Common myeloid progenitor, CD34-positive (primary cell): Measurements from ENCODE around the gene ATP5F1C. TPM values are rescaled to one million over a fixed set of nuclear protein-coding genes. Genes with fewer than 3 reads are reported as not detected.
A peak's percentile ranks its signal among the peaks of the same experiment; 100 is the strongest.
"Not testable (repeated sequence)": the region's sequence is repeated elsewhere in the genome, so short reads cannot be mapped to it uniquely, and the experiment has no call there.

Source experiments
- CTCF ChIA-PET: fragments of 350-600 bp; sonication (Branson Sonifier 250); formaldehyde crosslinking; loops from one replicate; lab custom pipeline; 2021; ENCODE audit warnings: antibody characterized with exemption; lab: Charles Lee
- POLR2A ChIA-PET: fragments of 350-600 bp; sonication (Branson Sonifier 250); formaldehyde crosslinking; loops from one replicate; lab custom pipeline; 2021; ENCODE audit warnings: antibody characterized with exemption; lab: Charles Lee
- DNase-seq, 3 donors: peaks; one replicate each; pipeline versions ENCODE4 v3.0.0 to v3.0.0-alpha.2; 2013
- H3K27ac ChIP-seq, 2 experiments: 1 replicate in 1 of 2; 2 replicates in 1 of 2; pipeline ENCODE4 v1.7.0; 2013; ENCODE audit warnings: inconsistent platforms in 2 of 2, low read length in 2 of 2, mild to moderate bottlenecking in 2 of 2, low read depth in 1 of 2, moderate library complexity in 1 of 2; ENCODE audit not compliant: severe bottlenecking in 2 of 2, insufficient read depth in 1 of 2, poor library complexity in 1 of 2
- H3K27me3 ChIP-seq, 5 experiments: replicated peaks in 2 of 5; 1 replicate in 3 of 5; 2 replicates in 2 of 5; pipeline versions ENCODE4 v1.6.1 to v1.7.0; 2013; ENCODE audit warnings: low read length in 4 of 5, mild to moderate bottlenecking in 2 of 5, moderate library complexity in 2 of 5, inconsistent platforms in 1 of 5; ENCODE audit not compliant: insufficient read depth in 5 of 5, control insufficient read depth in 4 of 5
- H3K36me3 ChIP-seq, 4 experiments: 1 replicate in 2 of 4; 2 replicates in 2 of 4; pipeline versions ENCODE4 v1.6.1 to v1.7.0; 2013; ENCODE audit warnings: low read length in 3 of 4, control low read depth in 1 of 4, mild to moderate bottlenecking in 1 of 4; ENCODE audit not compliant: control insufficient read depth in 4 of 4, insufficient read depth in 4 of 4
- H3K4me1 ChIP-seq, 4 experiments: 1 replicate in 3 of 4; 2 replicates in 1 of 4; pipeline versions ENCODE4 v1.6.1 to v1.7.1; 2013; ENCODE audit warnings: low read length in 3 of 4, mild to moderate bottlenecking in 3 of 4, control low read depth in 1 of 4, inconsistent platforms in 1 of 4, moderate library complexity in 1 of 4; ENCODE audit not compliant: control insufficient read depth in 4 of 4, insufficient read depth in 4 of 4; ENCODE audit errors: control extremely low read depth in 1 of 4
- H3K4me3 ChIP-seq, 7 experiments: 1 replicate in 4 of 7; 2 replicates in 3 of 7; pipeline versions ENCODE4 v1.5.1 to v1.7.0; 2013; ENCODE audit warnings: mild to moderate bottlenecking in 7 of 7, low read length in 6 of 7, moderate library complexity in 6 of 7, inconsistent platforms in 2 of 7, low read depth in 2 of 7, control low read depth in 1 of 7; ENCODE audit not compliant: insufficient read depth in 4 of 7, control insufficient read depth in 1 of 7; ENCODE audit errors: extremely low read depth in 1 of 7
- H3K9me3 ChIP-seq, 5 experiments: 1 replicate in 4 of 5; 2 replicates in 1 of 5; pipeline versions ENCODE4 v1.6.1 to v1.7.1; 2013; ENCODE audit warnings: low read length in 4 of 5, mild to moderate bottlenecking in 2 of 5, inconsistent platforms in 1 of 5, low read depth in 1 of 5, moderate library complexity in 1 of 5; ENCODE audit not compliant: control insufficient read depth in 4 of 5, insufficient read depth in 2 of 5; ENCODE audit errors: control extremely low read depth in 1 of 5
- WGBS: methylation state at CpG from one replicate; pipeline ENCODE4 v1.1.5; 2013; ENCODE audit not compliant: insufficient coverage; 5-methylcytosine and 5-hydroxymethylcytosine counted together
- polyA plus RNA-seq: library from polyadenylated mRNA; unstranded; fragments of 120-200 nt; gene quantifications from one replicate; pipeline ENCODE4 v1.2.1, GENCODE V29; 2013

Gene ATP5F1C
- polyA plus RNA-seq: 340 TPM

GRCh38 chr10:7787857-7788638 is at the start of gene ATP5F1C, which contains the start of gene KIN:
TSS of gene ATP5F1C (plus strand) at chr10:7788177. CDS start at chr10:7788208, 31 bp downstream.
TSS of gene KIN (minus strand) at chr10:7787993. CDS start at chr10:7787933, 60 bp downstream.
- CTCF ChIA-PET: interaction anchor here (0.9 to 3.5 kb wide), 5 partner anchors 12 to 34 kb away, joined by 3 to 24 read pairs (median 3); partner anchors contain the start of gene TAF3

GRCh38 chr10:7738536-7739407 is 49.2 kb upstream of the ATP5F1C start:
- no peak overlapping the region for H3K4me3 ChIP-seq
- H3K36me3 ChIP-seq: no peaks in the 10 kb centered on the region
- H3K4me1 ChIP-seq: no peaks in the 10 kb centered on the region
- no peak overlapping the region for H3K27ac ChIP-seq
- no peaks in the 10 kb centered on the region for H3K9me3 ChIP-seq
- WGBS: 94% methylated on average over 17 of the region's 20 CpGs
- DNase-seq: no peak
- no peaks in the 10 kb centered on the region for H3K27me3 ChIP-seq
- ChIA-PET POLR2A (no interaction called here), CTCF (no interaction called here)

More at GRCh38 chr10:7787857-7788638, at the start of gene ATP5F1C, which contains the start of gene KIN:
- peak within 1 kb of the TSS; percentile 79 to 92 for H3K27ac ChIP-seq
- WGBS: 0% methylated on average over 59 of the region's 59 CpGs
- no peaks in the 10 kb centered on the region for H3K27me3 ChIP-seq
- DNase-seq: peak; percentile 96 to 97 (median 97)
- peaks cover 14 to 36% (median 30%) of the 10 kb centered on the region in 4 experiments for H3K4me1 ChIP-seq
- POLR2A ChIA-PET: interaction anchor here (0.6 to 2.1 kb wide), 2 partner anchors 30 to 1552 kb away, joined by 7 to 17 read pairs; partner anchors contain the start of gene TAF3
- no peaks in the 10 kb centered on the region for H3K9me3 ChIP-seq
- peak within 1 kb of the TSS; percentile 74 to 100 (median 96) for H3K4me3 ChIP-seq
- peaks cover 3 to 19% (median 15%) of the 10 kb centered on the region in 4 experiments for H3K36me3 ChIP-seq

- POLR2A ChIA-PET: no interaction called here
- Histone ChIP-seq H3K36me3 (no peaks in the 10 kb centered on the region), H3K27ac (no peak overlapping the region), H3K27me3 (no peaks in the 10 kb centered on the region), H3K4me1 (no peaks in the 10 kb centered on the region), H3K4me3 (no peak overlapping the region), H3K9me3 (no peaks in the 10 kb centered on the region)
- DNase-seq: no peak
- WGBS: 94% methylated on average over 2 of the region's 8 CpGs
- CTCF ChIA-PET: no interaction called here
Observed at GRCh38 chr10:7744307-7744706, 43.7 kb upstream of the ATP5F1C start.

DNA sequence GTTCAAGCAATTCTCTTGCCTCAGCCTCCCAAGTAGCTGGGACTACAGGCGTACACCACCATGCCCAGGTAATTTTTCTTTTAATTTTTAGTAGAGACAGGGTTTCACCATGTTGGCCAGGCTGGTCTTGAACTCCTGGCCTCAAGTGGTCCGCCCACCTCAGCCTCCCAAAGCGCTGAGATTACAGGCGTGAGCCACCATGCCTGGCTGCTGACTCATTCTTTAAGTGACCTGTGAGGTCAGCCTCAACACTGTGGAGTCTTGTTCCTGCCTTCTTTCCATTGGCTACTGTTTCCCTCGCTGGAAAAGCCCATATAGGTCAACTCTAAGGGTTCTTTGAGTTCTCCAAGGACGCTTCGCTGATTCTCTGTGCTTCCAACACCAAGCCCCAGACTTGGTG is 39.3 kb upstream of the ATP5F1C start:
- CTCF ChIA-PET, POLR2A ChIA-PET, H3K27me3 ChIP-seq, DNase-seq, H3K27ac ChIP-seq, H3K4me3 ChIP-seq, H3K9me3 ChIP-seq, H3K4me1 ChIP-seq: not testable (repeated sequence)
- 96% methylated on average over 6 of the region's 7 CpGs for WGBS
- H3K36me3 ChIP-seq: peaks cover 8 to 16% (median 13%) of the 10 kb centered on the region in 4 experiments

- H3K27me3 ChIP-seq: no peaks in the 10 kb centered on the region
- H3K4me3 ChIP-seq: no peak overlapping the region
- CTCF ChIA-PET: no interaction called here
- no peaks in the 10 kb centered on the region for H3K9me3 ChIP-seq
- no peaks in the 10 kb centered on the region for H3K4me1 ChIP-seq
- POLR2A ChIA-PET: no interaction called here
- WGBS: 100% methylated on average over 4 of the region's 5 CpGs
- DNase-seq: no peak
- no peak overlapping the region for H3K27ac ChIP-seq
- H3K36me3 ChIP-seq: peaks cover 12 to 27% (median 18%) of the 10 kb centered on the region in 4 experiments
Observed at GRCh38 chr10:7750222-7750621, 37.8 kb upstream of the ATP5F1C start.

DNA sequence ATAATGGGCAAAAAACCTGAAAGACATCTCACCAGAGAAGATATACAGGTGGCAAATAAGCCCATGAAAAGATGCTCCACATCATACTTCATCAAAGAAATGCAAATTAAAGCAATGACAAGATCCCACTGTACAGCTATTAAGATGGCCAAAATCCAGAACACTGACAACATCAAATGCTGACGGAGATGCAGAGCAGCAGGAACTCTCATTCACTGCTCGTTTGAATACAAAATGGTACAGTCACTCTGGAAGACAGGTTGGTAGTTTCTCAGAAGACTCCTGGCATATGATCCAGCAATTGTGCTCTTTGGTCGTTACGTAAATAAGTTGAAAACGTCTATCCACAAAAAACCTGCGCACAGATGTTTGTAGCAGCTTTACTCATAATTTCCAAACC is 35.7 kb upstream of the ATP5F1C start:
- H3K9me3 ChIP-seq: no peaks in the 10 kb centered on the region
- no peak overlapping the region for H3K4me3 ChIP-seq
- H3K4me1 ChIP-seq: peaks cover 0 to 2% (median 0%) of the 10 kb centered on the region in 4 experiments
- H3K27ac ChIP-seq: no peak overlapping the region
- POLR2A ChIA-PET: no interaction called here
- 78% methylated on average over 5 of the region's 6 CpGs for WGBS
- no peak for DNase-seq
- H3K36me3 ChIP-seq: peaks cover 17 to 33% (median 25%) of the 10 kb centered on the region in 4 experiments
- CTCF ChIA-PET: interaction anchor here (1.3 kb wide), 1 partner anchor 10 kb away, joined by 3 read pairs; no protein-coding TSS in a partner anchor
- no peaks in the 10 kb centered on the region for H3K27me3 ChIP-seq
